Right cardiac atrium (tissue), 5 donors: ENCODE data around the gene CPT1A. TPM values are rescaled to one million over a fixed set of nuclear protein-coding genes. Genes with fewer than 3 reads are reported as not detected.

ENCODE experiments used
- polyA plus RNA-seq: library from polyadenylated mRNA; stranded (reverse); fragments of 200-250 nt; gene quantifications from one replicate; pipeline ENCODE4 v1.2.3, GENCODE V29; 2013
- total RNA-seq, 4 donors: library from RNA; stranded (reverse); fragmentation: NEBNext Ultra II Directional; extraction: Animal tissue kit (Norgen Biotek cat#: 25700); gene quantifications; one replicate each; pipeline ENCODE4 v1.2.1, GENCODE V29; 2021
- donor health status: healthy with polysubstance abuse.
- donor health status: DM: no; HTN: yes; CAD: no.
- donor health status: DM: no; HTN: no; CAD: no.
- donor health status: DM: no; HTN: yes; CAD: no; lungs with severe emphysema.
- donor health status: DM: yes; HTN: yes; CAD: no.

The CPT1A gene
- total and polyA plus RNA-seq, 5 donors = 22.4 to 63.5 (median 44.1) TPM

Other genes starting within 250 kb of the CPT1A start
- gene GAL, start 157.4 kb downstream of the CPT1A start, total RNA-seq = not detected
- gene GAL, start 157.4 kb downstream of the CPT1A start, polyA plus RNA-seq = 0.27 TPM
- 1 to 10 TPM in 1 of 4 donors, under 1 TPM in 3; 0.44 to 1.0 (median 0.90) TPM for gene TESMIN, start 90.4 kb downstream of the CPT1A start, total RNA-seq
- gene TESMIN, start 90.4 kb downstream of the CPT1A start, polyA plus RNA-seq = 0.38 TPM
- gene MRPL21, start 61.9 kb upstream of the CPT1A start, total RNA-seq = 10 to 100 TPM; 57.3 to 85.5 (median 80.0) TPM
- gene MRPL21, start 61.9 kb upstream of the CPT1A start, polyA plus RNA-seq = 144 TPM
- 10 to 100 TPM; 11.1 to 12.7 (median 11.9) TPM for gene IGHMBP2, start 62.0 kb upstream of the CPT1A start, total RNA-seq
- gene IGHMBP2, start 62.0 kb upstream of the CPT1A start, polyA plus RNA-seq = 10.4 TPM
- gene MRGPRD, start 139.1 kb upstream of the CPT1A start, total RNA-seq = not detected
- gene MRGPRD, start 139.1 kb upstream of the CPT1A start, polyA plus RNA-seq = not detected
- 10 to 100 TPM in 2 of 4 donors, 1 to 10 TPM in 2; 4.6 to 16.2 (median 9.3) TPM for gene MRGPRF, start 171.3 kb upstream of the CPT1A start, total RNA-seq
- 9.4 TPM for gene MRGPRF, start 171.3 kb upstream of the CPT1A start, polyA plus RNA-seq
- 10 to 100 TPM in 1 of 4 donors, 1 to 10 TPM in 3; 7.2 to 11.1 (median 9.0) TPM for gene TPCN2, start 207.0 kb upstream of the CPT1A start, total RNA-seq
- 7.0 TPM for gene TPCN2, start 207.0 kb upstream of the CPT1A start, polyA plus RNA-seq